Activated CD4-positive, CD25-positive, alpha-beta regulatory T cell treated with anti-CD3 and anti-CD28 coated beads, Interleukin-2, amount 50 U/mL, for 24 hours (primary cell): ENCODE results near the gene SLCO4A1.
A peak's percentile ranks its signal among the peaks of the same experiment; 100 is the strongest.
"Not testable (repeated sequence)": the region's sequence is repeated elsewhere in the genome, so short reads cannot be mapped to it uniquely, and the experiment has no call there.

Experiments
- ATAC-seq, 2 donors: fragments of 150-1000 bp; cut with Tn5 transposase; one replicate each; pipeline ENCODE4 v1.10.0; 2021; ENCODE audit warnings: mild to moderate bottlenecking in 1 of 2, moderate library complexity in 1 of 2

Gene SLCO4A1

DNA sequence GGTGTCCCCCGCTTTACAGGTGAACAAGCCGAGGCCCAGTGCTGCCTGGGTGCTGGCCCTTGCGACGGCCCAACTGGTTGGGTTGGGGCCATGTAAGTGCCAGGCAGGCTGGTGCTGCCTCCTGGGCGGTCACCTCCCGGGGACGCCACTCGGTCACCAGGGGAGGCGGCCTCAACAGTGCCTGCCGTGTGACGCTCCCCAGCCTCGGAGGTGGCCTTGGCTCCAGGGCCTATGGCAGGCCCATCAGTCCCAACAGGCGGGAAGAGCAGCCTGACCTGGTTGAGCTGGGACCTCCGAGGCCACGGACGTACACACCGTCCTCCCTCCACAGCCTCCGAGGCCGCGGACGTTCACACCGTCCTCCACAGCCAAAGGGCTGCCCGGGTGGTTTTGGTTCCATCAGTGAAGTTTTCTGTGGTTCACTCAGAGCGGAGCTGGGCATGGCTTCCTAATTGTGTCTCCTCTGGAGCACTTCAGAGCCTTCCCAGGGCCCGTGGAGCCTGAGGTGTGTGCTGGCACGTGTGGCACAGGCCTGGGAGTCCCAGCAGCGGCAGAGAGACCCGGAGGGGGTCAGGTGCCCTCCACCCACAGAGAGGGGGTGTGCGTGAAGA lies 19.3 kb upstream of the SLCO4A1 start:
- ATAC-seq, result peak in 1 of 2 donors; percentile 9

DNA sequence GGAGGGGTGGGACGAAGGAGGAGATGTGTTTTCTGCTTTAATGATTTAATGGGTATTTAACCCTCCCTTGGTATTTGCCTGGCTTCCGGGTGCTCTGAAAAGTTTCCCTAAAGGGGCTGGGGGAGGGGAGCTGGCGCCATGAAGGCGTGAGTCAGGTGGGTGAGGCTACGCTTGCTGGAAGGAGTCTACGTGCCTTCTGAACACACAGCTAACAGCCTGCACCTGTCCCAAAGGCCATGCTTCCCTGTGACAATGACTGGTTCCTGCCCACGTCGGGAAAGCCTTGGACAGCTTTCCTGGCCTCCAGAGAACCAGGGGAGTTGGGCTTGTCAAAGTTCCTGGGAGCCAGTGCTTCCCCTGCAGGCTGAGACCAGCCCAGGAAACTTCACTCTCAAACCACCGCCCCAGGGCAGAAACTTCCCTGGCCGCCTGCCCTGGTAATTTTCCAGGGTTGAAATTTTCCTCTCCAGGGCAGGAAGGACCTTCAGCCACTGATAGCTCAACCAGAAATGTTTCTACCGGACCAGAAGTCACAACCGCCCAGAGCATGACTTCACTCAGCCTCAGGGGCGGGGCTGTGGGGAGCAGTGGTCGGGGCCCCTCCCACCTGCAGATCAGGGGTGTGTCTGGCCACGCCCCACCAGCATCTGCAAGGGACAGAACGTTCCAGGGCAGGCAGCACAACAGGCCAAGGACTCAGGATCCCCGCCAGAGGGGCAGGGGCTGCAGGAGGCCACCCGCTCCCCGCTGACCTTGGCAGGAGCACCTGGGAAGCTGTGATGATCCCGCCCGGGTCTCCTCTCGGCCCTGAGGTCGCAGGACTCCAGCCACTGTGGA lies 18.6 kb upstream of the SLCO4A1 start:
- peak; percentile 86 to 88 for ATAC-seq

DNA sequence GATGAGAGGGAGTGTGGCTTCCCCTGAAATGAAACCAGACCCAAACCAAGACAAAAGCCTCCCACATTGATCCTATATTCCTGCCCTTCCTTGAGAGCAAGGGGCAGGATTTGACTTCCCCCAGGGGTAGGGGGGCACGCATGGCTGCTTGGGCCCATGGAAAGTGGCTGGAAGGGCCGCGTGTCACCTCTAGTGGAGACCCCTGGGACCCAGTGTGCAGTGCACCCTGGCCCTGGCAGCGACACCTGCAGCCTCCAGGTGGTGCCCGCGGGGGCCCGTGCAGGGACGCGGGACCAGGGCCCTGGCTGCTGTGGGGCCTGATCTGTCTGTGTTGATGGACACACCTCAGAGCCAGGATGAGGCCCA lies 18.0 kb upstream of the SLCO4A1 start:
- no peak for ATAC-seq

DNA sequence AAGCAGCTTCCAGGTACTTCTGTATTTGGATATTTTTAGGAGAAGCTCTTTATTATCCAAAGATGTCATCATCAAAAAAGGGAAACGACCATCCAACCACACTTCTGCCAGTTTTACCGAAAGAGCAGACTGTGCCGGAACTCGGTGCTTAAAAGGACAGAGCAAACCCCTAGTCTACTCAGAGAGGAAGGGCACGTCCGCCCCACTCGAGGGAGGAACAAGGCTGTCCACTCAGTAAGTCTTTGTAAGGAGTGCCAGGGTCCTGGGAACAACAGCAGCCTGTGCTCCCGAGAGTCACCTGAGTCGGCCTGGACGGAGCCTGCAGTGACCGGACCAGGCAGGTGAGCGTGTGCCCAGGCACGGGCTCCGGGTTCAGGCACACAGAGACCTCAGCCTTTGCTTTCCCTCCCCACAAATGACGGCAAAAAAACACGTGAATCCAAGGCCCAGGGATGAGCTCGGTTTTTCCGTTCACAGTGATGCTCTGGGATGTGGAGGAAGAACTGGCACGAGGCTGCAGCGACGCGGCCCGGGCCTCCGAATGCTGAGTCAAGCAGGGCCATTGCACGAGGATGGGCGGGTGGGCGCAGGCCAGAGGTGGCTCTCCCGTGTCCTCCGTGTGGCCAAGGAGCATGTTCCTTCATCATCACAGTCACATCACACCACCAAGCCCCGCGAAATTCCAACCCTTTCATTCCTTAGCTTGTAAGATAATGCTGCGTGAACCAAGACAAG lies 17.4 kb upstream of the SLCO4A1 start:
- ATAC-seq, result no peak

DNA sequence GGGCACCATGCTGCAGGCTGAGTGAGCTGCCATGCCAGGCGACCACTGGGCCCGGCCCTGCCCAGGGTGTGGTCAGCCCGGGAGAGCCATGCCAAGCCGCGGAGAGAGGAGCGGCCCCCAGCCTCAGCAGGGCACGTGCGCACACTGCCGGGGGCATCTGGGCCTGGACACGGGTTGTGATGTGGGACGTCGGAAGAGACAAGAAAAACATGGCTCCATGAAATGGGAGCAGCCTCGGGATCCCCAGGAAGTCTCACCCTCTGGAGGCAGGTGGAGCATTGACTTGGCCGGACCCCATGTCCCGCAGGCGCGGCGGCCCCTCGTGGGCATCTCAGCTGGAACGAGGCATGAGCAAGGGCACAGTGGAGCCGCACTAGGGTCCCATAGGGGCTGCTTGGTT lies 16.8 kb upstream of the SLCO4A1 start:
- ATAC-seq, result no peak

DNA sequence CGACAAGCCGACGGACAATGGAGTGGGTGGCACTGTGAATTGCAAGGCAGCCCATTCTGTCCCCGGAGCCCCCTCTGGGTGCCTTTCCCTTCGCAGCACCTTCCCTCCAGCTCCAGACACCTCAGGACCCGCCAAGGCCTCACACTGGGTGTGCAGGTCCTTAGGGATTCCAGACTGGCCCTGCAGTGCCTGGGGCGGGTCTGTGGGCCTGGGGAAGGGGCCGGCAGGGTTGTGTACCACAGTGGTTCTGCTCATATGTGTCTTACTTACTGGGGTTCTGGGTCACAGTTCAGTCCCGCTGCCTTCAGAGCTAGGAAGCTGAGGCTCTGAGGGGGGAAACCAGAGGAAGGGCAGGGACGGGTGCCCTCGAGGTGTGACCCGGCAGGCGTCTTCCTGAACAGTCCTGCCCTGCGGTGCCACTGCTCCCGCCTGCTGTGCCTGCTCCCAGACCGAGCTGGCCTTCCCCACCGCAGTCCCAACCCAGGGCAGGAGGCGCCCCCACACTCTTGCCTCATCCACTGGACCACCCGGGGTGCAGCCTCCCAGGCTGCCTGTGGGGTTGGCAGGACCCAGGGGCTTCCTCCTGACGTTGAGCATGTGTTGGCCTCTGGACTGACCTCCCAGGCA lies 16.3 kb upstream of the SLCO4A1 start:
- no peak for ATAC-seq

DNA sequence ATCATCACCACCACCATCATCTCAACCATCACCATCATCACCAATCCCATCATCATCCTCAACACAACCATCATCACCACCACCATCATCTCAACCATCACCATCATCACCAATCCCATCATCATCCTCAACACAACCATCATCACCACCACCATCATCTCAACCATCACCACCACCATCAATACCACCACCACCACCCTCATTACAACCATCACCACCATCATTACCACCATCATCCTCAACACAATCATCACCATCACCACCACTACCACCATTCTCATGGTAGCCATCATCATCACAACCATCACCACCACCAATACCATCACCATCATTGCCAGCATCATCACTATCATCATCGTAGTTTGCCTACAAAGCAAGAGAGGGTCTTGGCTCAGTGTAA lies 14.9 kb upstream of the SLCO4A1 start:
- not testable (repeated sequence) for ATAC-seq

DNA sequence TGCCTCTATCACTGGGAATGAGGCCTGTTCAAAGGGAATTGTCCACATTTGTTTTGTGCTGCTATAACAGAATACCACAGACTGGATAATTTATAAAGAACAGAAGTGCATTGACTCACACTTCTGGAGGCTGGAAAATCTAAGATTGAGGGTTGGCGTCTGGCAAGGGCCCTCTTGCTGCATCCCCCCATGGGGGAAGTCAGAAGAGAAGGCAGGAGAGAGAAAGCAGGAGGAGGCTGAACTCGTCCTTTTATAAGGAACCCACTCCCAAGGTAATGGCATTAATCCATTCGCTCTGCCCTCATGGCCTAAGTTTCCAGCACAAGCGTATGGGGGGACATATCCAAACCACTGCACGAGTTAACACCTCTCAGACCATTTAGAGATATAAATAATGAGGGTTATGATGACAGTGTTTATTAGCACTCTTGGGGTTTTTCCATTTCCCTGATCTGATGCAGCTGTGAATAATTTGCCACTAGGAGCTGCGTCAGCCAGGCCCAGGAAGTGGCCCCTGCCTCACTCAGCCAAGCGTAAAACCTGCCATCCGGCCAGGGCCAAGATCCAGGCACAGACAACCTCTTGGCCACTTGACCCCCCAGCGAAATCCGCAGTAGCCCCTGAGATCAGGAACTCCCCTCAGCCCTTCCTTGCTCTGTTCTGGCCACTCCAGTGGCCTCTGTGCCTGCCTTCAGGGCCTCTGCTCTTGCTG lies 14.2 kb upstream of the SLCO4A1 start:
- ATAC-seq, result peak in 1 of 2 donors; percentile 28

DNA sequence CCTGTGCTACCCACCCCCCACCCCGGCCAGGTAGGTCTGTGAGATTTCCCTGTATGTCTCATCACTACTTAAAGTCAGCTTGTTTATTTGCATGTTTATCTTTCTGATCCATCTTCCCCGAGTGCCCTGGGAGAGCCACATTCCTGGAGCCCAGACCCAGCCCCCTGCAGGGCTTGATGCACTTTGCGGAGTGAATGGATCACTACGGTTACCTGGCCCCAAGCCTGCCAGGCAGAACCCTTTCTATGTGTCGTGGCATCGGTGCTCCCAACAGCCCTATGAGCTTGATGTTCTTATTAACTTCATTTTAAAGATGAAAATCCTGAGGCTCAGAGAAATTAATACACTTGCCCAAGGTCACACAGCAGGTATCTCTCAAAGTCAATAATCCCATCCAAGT lies 13.6 kb upstream of the SLCO4A1 start:
- no peak for ATAC-seq

DNA sequence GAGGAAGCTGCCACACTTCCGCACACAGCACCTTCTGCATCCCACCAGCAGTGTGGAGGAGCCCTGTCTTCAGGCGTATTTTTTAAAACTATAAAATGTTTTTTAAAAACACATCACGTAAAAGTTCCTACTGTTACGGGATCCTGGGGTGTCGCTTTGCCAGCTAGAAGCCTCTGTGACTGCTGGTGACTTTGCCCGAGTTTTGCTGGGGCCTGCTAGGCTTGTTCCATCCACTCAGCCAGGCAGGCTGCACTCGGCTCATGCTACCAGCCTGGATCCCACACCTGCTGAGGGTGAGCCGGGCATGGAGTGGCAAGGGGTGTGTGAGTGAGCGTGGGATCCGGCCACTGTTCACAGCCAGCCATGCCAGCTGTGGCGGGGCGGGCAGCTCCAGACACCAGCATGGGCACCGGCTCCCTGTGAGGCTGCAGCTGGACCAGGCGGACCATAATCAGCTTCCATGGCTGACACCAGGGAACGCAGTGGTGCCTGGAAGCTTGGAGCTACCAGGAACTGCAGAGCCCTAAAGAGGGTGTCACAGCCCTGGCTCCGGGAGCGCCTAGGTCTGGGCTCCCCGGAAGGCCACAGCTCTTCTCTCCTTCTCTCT lies 12.3 kb upstream of the SLCO4A1 start:
- ATAC-seq, result no peak

DNA sequence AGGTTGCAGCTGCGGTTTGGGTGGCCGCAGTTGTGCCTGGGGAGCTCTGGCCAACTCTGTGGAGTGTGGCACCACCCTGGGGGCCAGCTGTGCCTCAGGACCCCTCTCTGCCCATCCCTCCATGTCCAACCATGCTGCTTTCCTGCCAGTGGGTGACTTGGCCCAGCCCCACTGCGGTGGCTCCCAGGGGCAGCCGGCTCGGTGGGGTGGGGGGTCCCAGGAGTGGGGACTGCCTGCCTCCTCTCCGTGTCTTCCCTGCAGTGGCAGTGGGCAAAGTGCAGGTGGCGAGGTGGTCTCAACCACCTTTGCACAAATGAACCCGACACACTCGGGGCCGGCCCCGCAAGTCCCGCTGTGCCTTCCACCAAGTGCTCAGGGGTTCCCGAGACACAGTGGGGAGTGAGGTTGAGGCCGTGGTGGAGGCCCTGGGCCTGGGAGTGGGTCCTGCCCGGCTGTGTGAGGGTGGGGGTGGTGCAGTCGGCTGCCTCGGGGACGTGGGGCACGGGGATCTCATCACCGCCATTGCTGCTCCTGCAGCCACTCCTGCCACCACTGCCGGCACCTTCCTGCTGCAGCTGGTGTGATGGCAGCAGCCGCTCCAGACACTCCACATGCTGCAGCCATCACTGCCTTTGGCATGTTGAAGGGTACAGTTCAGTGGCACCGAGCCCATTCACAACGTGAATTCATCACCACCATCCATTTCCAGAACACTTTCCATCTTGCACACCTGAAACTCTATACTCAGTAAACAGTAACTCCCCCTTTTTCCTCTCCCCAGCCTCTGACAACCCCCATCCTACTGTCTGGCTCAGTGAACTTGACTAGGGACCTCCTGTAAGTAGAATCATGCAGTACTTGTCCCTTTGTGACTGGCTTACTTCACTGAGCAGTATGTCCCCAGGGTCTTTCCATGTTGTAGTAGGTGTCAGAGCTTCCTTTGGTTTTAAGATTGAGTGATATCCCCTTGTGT lies 10.7 kb upstream of the SLCO4A1 start:
- no peak for ATAC-seq

DNA sequence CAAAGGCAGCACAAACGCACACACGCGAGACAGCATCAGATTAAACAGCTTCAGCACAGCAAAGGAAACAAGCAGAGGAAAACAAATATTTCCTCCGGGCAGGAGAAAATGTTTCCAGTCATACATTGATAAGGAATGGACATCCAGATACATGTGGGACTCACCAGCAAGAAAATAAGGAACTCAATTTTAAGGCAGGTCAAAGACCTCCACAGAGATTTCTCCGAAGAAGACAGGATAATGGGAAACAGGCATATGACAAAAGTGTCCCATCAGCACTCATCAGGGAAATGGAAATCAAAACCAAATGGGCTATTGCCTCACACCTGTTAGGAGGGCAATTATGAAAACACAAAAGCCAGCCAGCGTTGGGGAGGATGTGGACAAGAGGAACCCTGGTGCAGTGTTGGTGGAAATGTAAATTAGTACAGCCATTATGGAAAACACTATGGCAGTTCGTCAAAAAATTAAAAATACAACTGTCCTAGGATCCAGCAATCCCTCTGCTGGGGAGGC lies 9.7 kb upstream of the SLCO4A1 start:
- ATAC-seq, result no peak

DNA sequence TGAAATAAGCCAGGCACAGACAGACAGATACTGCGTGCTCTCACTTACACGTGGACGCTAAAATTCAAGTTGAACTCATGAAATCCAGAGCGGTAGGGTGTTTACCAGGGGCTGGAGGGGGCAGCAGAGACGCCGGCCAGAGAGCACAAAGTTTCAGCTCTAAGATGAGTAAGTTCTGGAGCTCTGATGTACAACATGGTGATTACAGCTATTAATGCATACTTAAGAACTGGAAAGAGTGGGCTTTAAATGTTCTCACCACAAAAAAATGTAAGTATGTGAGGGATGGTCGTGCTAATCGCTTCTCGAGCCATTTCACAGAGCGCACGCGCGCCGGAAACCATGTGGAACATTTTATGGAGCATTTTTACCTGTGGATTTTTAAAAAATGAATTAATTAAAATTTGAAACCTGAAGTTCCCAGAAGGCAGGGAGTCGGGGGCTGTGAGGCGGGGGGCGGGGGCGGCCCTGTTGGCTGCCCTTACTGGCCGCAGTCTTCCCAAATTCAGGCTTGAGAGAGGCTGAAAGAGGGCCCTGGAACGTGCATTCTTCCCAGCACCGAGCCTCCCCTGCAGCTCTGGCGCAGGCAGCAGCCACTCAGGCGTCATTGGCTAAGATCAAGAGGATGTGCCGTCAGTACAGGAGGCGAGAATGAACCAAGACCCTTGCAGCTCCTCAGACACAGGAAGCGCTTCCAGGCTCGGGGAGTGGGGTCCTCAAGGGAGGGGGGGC lies 8.5 kb upstream of the SLCO4A1 start:
- ATAC-seq, result no peak

DNA sequence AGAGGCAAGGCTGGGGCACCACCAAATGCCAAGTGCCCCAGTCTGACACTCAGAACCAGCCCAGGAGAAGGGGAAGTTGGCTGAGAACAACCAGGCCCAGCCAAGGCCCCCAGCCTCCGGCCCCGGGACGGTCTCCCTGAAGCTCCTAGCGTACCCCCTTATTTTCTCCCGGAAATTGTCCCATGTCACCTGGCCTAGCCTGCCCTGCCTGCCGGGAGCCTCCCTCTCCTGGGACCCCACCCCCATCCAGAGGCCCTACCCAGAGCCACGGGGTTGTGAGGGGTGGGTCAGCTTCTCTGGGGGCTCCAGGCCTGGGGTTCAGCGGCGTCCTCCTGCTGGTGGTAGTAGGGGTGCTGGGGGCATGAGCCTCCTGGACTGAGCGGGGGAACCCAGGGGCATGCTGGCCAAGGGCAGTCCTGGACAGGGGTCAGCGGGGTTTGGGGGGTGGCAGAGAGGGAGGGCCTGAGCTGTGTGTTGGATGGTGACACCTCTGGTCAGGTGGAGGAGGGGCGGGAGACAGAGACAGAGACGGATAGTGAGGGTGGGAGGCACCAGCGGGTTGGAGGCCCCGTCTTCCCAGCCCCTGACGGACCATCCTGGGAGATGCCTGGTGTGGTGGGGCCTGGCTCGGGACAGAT lies 7.9 kb upstream of the SLCO4A1 start:
- no peak for ATAC-seq

DNA sequence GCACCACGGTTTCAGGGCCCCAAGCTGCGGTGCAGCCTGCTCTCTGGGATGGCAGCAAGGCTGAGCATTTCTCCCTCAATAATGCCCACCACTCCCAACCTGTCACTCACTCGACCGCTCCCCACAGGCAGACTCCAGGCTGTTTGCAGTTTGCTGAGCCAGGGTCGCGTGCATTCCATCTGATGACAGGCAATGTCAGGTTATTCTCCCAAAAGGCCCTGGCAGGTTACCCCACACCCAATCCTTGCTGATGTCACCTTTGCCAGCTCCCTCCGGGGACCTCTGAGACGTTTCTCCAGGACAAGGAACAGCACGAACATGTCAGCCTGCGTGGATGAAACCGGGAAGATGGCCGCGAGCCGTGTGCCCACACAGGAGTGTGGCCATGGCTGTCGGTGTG lies 7.1 kb upstream of the SLCO4A1 start:
- ATAC-seq, result no peak

DNA sequence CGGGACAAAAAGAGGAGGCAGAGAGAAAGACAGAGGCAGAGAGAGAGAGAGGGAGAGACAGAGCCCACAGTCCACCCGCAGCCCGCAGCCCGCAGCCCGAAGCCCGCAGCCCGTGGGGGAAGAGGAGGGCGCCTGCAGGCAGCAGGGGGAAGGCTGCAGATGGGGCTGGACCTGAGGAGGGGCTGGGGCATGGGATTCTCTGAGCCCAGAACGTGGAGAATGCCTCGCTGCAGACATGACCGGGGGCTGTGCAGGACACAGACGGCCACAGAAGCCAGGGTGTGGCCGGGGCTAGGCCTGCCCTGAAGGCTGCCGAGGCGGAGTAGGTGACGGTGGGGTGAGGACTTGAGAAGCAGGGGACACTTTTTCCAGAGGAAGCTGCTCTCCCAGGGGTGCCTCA lies 6.5 kb upstream of the SLCO4A1 start:
- ATAC-seq, result no peak

DNA sequence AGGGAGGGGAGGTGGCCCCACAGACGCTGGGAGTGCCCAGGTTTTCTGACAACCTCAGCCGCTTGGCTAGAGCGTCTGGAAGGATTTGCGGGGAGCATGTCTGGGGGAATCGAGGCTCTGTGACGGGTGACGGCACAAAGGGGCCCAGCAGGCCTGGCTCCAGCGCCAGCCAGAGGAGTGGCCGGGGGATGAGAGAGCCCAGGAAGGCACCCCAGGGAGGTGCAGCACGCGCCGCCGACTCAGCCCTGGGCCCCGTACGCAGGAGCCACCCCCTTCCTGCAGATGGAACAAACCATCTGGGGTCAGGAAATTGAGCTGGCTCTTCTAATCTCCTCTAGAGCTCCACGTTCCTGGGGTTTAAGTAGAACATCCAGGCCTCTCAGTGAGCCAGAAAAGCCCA lies 5.9 kb upstream of the SLCO4A1 start:
- no peak for ATAC-seq

DNA sequence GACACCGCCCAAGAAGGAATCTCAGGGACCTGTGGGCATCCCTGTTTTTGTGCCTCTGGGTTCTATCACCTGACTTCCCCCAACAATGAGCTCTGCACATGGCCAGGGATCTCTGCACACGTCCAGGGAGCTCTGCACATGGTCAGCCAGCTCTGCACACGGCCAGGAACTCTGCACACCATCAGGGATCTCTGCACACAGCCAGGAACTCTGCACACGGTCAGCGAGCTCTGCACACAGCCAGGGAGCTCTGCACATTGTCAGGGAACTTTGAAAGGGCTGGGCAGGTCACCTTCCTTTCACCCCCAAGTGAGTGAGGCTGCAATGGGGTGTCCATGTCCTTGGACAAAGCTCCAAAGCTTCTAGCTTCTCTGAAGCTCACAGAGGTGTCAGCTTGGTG lies 5.2 kb upstream of the SLCO4A1 start:
- ATAC-seq, result no peak

DNA sequence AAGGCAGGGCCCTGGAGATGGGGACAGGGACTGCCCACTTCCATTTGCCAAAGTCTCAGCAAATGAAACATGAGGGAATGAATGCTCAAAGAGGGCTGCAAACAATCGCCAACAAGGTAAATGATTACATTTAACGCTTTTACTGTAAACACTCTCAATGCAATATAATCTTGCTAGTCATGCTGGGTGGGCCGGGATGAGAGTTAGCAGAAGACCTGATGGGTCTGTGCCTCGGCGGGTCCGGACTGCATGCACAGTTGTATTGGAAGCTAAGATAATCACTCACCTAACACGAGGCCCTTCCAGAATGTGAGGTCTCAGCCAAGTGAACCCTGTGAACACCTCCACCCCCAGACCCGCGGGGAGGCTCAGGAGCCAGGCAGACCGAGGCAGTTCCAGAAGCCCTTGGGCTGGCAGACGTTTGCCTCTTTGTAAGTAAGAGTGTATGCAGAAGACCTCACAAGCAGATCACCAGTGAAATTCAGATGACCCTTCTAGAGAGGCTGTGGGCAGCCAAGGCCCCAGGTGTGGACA lies 4.7 kb upstream of the SLCO4A1 start:
- ATAC-seq, result no peak
